ENCODE data around the gene SH3GLB2.

DNA sequence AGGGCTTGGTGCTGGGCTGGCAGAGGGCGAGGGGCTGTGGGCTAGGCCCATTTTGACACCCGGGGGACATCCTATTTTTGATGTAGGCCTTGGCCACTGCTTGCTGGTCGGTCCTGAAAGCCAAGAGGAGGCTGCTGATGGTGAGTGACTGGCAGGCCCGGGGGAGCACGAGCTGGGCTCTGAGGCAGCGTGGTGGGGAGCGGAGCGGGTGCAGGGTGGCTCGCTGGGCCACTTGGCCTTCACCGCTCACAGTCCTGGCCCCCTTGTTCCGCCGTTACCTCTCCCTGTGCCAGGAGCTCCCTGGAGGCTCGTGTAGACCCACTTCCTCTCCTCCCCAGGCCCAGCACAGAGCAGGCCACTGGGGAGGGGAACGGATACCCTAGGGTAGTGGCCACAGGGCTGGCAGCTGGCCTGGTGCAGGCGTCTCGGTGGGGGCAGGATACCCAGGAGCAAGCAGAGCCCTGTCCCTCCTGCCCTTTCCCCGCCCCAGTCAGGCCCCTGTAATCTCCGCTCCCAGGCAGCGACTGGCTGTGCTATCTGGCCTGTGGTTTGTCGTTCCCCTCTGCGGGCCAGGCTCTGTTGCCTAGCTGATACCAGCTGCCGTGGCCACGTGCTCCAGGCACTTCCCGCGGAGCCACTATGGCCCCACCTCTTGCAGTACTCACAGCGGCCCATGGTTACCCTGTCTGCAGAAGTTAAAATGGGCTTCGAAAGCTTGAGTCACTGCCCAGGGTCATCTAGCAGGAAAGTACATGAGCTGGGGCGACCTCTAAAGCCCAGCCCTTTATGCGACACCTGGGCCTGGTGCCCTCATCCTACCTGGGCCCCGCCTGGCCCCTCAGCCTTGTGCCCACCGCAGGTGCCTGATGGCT, 41.1 kb upstream of the SH3GLB2 start:
- TF ChIP-seq EZH2 (IDR thresholded peaks at IDR 0.05; ENCODE audit: insufficient read depth, poor library complexity, severe bottlenecking) (no peak), EZH2phosphoT487 (IDR thresholded peaks at IDR 0.05; ENCODE audit: insufficient read depth, low read depth) (no peak)

Data from GM23248 (cell line).